ENCODE measurements around the gene TM4SF1. TPM values are rescaled to one million over a fixed set of nuclear protein-coding genes. Genes with fewer than 3 reads are reported as not detected.

Gene TM4SF1
- total RNA-seq, 6 experiments from 2014 or later = 6.5 to 80.1 (median 74.8) TPM

GRCh38 chr3:149369991-149370866 is 7.2 kb downstream of the TM4SF1 start:
- Mint-ChIP-seq H3K4me3 (peak overlapping the region; percentile 70; the same call in 1 of the 2 replicates), H3K27me3 (ENCODE audit: insufficient read depth) (no peaks in the 10 kb centered on the region; the same call in 1 of the 2 replicates), H3K27ac (peak overlapping the region; percentile 85), H3K9me3 (no peaks in the 10 kb centered on the region), H3K36me3 (ENCODE audit: low read depth) (peaks cover 31% of the 10 kb centered on the region), H3K4me1 (ENCODE audit: low read depth) (peaks cover 81% of the 10 kb centered on the region)
- no peak for DNase-seq
- TF ChIP-seq, protein P1, sequence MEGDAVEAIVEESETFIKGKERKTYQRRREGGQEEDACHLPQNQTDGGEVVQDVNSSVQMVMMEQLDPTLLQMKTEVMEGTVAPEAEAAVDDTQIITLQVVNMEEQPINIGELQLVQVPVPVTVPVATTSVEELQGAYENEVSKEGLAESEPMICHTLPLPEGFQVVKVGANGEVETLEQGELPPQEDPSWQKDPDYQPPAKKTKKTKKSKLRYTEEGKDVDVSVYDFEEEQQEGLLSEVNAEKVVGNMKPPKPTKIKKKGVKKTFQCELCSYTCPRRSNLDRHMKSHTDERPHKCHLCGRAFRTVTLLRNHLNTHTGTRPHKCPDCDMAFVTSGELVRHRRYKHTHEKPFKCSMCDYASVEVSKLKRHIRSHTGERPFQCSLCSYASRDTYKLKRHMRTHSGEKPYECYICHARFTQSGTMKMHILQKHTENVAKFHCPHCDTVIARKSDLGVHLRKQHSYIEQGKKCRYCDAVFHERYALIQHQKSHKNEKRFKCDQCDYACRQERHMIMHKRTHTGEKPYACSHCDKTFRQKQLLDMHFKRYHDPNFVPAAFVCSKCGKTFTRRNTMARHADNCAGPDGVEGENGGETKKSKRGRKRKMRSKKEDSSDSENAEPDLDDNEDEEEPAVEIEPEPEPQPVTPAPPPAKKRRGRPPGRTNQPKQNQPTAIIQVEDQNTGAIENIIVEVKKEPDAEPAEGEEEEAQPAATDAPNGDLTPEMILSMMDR (IDR thresholded peaks at IDR 0.05) = no peak

DNA sequence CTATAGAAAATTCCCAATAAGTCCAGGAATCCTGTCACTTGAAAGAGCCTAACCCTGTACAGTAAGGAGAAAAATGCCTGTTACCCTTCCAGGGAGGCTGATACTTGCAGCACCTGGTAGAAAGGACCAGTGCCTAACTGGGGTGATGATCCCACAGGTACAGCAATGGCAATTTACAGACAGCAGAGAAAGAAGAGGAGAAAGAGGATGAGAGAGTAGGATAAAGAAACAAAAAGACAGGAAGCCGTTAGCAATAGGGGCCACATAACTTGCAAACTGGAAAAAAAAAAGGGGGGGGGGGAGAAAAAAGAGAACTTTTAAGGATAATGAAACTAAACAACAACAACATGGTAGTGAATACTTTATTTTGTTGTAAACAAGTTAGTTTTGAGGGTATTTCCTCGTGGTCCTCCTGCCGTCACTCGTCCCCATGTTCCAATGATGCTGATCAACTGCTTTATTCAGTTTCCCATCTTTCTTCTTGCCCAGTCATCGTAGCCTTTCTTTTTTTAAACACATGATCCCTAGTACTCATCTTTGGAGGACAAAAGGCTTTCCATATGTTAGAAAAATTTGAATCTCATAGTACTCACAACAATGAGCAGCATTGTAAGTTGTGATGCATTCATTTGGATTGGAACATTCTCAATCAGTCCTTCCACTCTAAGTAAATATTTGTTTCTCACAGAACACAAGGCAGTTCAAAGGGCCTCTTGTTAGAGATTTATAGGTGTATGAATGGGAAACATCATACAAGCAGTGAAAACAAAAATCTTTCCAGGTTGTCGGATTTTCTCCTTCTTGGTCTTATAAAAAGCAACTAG is 8.6 kb downstream of the TM4SF1 start:
- H3K27me3 Mint-ChIP-seq (ENCODE audit: insufficient read depth) = no peaks in the 10 kb centered on the region; the same call in 1 of the 2 replicates
- no peak for DNase-seq
- H3K4me1 Mint-ChIP-seq (ENCODE audit: low read depth) = peaks cover 67% of the 10 kb centered on the region
- peak overlapping the region; percentile 42; the same call in 1 of the 2 replicates for H3K27ac Mint-ChIP-seq
- H3K4me3 Mint-ChIP-seq = no peak overlapping the region
- no peaks in the 10 kb centered on the region for H3K9me3 Mint-ChIP-seq
- peaks cover 25% of the 10 kb centered on the region for H3K36me3 Mint-ChIP-seq (ENCODE audit: low read depth)
- TF ChIP-seq, protein P1 (IDR thresholded peaks at IDR 0.05) = no peak

DNA sequence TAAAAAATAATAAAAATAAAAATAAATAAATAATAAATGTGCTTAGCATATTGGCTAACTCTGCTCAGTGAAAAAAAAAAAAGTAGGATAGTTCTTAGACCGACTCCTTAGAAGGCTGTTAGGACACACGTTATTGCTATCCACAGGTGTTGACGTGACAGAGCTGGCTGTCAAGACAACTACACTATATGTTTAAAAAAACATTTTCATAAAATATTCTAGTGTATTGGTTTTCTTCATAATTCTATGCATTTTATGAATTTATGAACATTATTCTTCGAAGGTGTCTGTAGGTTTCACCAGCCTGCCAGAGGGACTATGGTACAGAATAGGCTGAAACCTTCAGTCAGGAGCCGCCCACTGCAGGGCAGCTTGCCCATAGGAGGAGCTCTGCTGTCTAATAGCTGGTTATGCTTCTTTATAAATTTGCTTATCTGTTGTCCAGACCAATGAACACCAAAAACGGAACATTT is 9.2 kb downstream of the TM4SF1 start:
- Mint-ChIP-seq H3K27me3 (ENCODE audit: insufficient read depth) (no peaks in the 10 kb centered on the region; the same call in 1 of the 2 replicates), H3K9me3 (no peaks in the 10 kb centered on the region), H3K4me3 (no peak overlapping the region), H3K27ac (peak overlapping the region; percentile 42; the same call in 1 of the 2 replicates), H3K4me1 (ENCODE audit: low read depth) (peaks cover 65% of the 10 kb centered on the region), H3K36me3 (ENCODE audit: low read depth) (peaks cover 19% of the 10 kb centered on the region)
- TF ChIP-seq, protein P1 (IDR thresholded peaks at IDR 0.05) = no peak
- DNase-seq = no peak

DNA sequence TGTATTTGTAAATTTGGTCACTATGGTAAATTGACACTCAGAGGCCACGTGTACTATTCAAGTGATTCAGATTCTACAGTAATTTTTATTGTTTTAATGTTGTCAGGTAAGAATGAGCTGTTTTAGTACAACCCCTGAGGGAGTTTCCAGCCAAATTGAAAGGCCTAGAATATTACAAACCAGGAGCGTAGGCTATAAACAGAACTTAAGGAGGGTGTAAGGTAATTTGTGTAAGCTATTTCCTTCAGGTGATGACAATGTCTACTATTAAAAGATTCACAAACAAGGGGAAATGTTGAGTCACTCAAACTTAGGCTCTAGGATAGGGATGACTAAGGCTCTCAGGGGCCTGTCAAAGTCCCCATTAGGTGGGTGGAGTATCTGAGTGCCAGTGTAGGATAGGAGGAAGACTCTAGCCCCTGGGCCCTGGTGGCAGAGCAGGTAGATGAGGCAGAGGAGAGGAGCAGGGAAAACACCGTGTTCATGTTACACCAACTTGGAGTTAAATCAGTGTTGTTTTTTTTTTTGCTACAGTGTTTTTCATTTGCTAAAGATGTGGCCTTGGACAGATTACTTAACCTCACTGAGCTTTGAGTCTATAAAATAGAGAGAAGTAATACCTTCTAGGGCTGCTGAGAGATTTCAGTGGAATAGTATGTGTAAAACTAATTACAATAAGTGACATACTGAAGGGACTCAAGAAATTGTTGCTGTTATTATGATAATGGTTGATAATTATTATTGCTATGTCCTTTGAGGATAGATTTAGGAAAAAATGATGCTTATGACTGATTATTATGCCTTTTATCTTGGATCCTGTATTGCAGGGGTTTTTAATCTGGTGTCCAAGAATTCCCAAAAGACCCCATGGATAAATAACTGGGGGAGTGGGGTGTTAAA is 10.3 kb downstream of the TM4SF1 start:
- no peaks in the 10 kb centered on the region; the same call in 1 of the 2 replicates for H3K27me3 Mint-ChIP-seq (ENCODE audit: insufficient read depth)
- TF ChIP-seq, protein P1 (IDR thresholded peaks at IDR 0.05) = no peak
- H3K9me3 Mint-ChIP-seq = no peaks in the 10 kb centered on the region
- H3K27ac Mint-ChIP-seq = peak overlapping the region; percentile 88
- H3K4me1 Mint-ChIP-seq (ENCODE audit: low read depth) = peaks cover 66% of the 10 kb centered on the region
- H3K36me3 Mint-ChIP-seq (ENCODE audit: low read depth) = peaks cover 11% of the 10 kb centered on the region; the same call in 1 of the 2 replicates
- H3K4me3 Mint-ChIP-seq = no peak overlapping the region
- peak; percentile 59 for DNase-seq

All from HFFc6 (cell line).